Endothelial cell of umbilical vein (primary cell): ENCODE results near the gene ACAP2. TPM values are rescaled to one million over a fixed set of nuclear protein-coding genes. Genes with fewer than 3 reads are reported as not detected.

ENCODE experiments used
- BruUV-seq: library from RNA; stranded (reverse); fragments of 400-500 nt; replicated peaks from 2 replicates; lab custom pipeline; 2021; lab: Mats Ljungman, UMichigan
- CTCF ChIA-PET: fragments of 300-600, 350-600 bp; sonication (Branson Sonifier 250); formaldehyde crosslinking; loops from one replicate; lab custom pipeline; 2021; ENCODE audit warnings: antibody characterized with exemption, inconsistent platforms; lab: Charles Lee
- POLR2A ChIA-PET: fragments of 300-600, 350-600 bp; sonication (Branson Sonifier 250); formaldehyde crosslinking; loops from one replicate; lab custom pipeline; 2021; ENCODE audit warnings: antibody characterized with exemption, inconsistent platforms; lab: Charles Lee
- DNase-seq: peaks from one replicate; pipeline ENCODE4 v3.0.0-alpha.2; 2011; ENCODE audit warnings: low read depth, low spot score
- FAIRE-seq: peaks from 2 replicates; lab custom pipeline; 2011; peaks lifted over from hg19 to GRCh38; lab: Jason Lieb, UNC
- H2AFZ ChIP-seq: 2 replicates; pipeline ENCODE4 v1.6.0; 2012; ENCODE audit warnings: low read depth, low read length, control low read depth, inconsistent platforms
- H3K27ac ChIP-seq: 2 replicates; pipeline ENCODE4 v1.5.1; 2011; ENCODE audit warnings: low read depth, mild to moderate bottlenecking, control low read depth, low read length, moderate library complexity; ENCODE audit not compliant: insufficient read depth
- H3K27me3 ChIP-seq, 2 experiments: 2 replicates each; pipeline versions ENCODE4 v1.6.0 to v1.6.1; 2011; ENCODE audit warnings: low read length in 2 of 2, mixed read lengths in 1 of 2; ENCODE audit not compliant: control insufficient read depth in 2 of 2, insufficient read depth in 2 of 2
- H3K36me3 ChIP-seq, 2 experiments: 2 replicates in 1 of 2; 3 replicates in 1 of 2; pipeline ENCODE4 v1.5.1; 2011; ENCODE audit warnings: low read length in 2 of 2, mild to moderate bottlenecking in 1 of 2, moderate library complexity in 1 of 2; ENCODE audit not compliant: control insufficient read depth in 2 of 2, insufficient read depth in 2 of 2; ENCODE audit errors: extremely low read depth in 1 of 2
- H3K4me1 ChIP-seq: 3 replicates; pipeline ENCODE4 v1.5.1; 2011; ENCODE audit warnings: mild to moderate bottlenecking, low read length; ENCODE audit not compliant: control insufficient read depth, insufficient read depth; ENCODE audit errors: extremely low read depth
- H3K4me2 ChIP-seq: 2 replicates; pipeline ENCODE4 v1.6.1; 2011; ENCODE audit warnings: low read length, control low read depth, mixed read lengths; ENCODE audit not compliant: insufficient read depth
- H3K4me3 ChIP-seq, 3 experiments: fragments of 200-600 bp in 1 of 3; sonication (generic), shearing (Covaris generic) in 1 of 3; replicated peaks in 1 of 3; 2 replicates each; pipeline ENCODE4 v1.5.1; 2011 to 2016; ENCODE audit warnings: control low read depth in 3 of 3, low read length in 3 of 3, mild to moderate bottlenecking in 2 of 3, inconsistent platforms in 1 of 3, low read depth in 1 of 3, moderate library complexity in 1 of 3; ENCODE audit not compliant: insufficient read depth in 1 of 3
- H3K79me2 ChIP-seq: 2 replicates; pipeline ENCODE4 v1.6.0; 2012; ENCODE audit warnings: low read length, inconsistent platforms; ENCODE audit not compliant: control insufficient read depth, insufficient read depth
- H3K9ac ChIP-seq: replicated peaks from 2 replicates; pipeline ENCODE3; 2011; ENCODE audit warnings: low read length, control low read depth; ENCODE audit not compliant: insufficient read depth; ENCODE audit errors: extremely low read depth
- H3K9me1 ChIP-seq: replicated peaks from 3 replicates; pipeline ENCODE4 v1.6.0; 2011; ENCODE audit warnings: mild to moderate bottlenecking, low read length; ENCODE audit not compliant: control insufficient read depth, insufficient read depth; ENCODE audit errors: extremely low read depth
- H3K9me3 ChIP-seq: replicated peaks from 2 replicates; pipeline ENCODE4 v1.5.1; 2012; ENCODE audit warnings: low read length, inconsistent platforms; ENCODE audit not compliant: control insufficient read depth, insufficient read depth
- H4K20me1 ChIP-seq: replicated peaks from 2 replicates; pipeline ENCODE3; 2011; ENCODE audit warnings: mild to moderate bottlenecking, low read length; ENCODE audit not compliant: control insufficient read depth, insufficient read depth; ENCODE audit errors: extremely low read depth
- EZH2 ChIP-seq: IDR thresholded peaks from 2 replicates; pipeline ENCODE4 v1.6.1; 2012; ENCODE audit warnings: borderline replicate concordance, low read depth, mild to moderate bottlenecking, moderate library complexity, low read length, inconsistent platforms; ENCODE audit not compliant: severe bottlenecking
- FOS ChIP-seq: IDR thresholded peaks from 2 replicates; pipeline ENCODE4 v1.6.1; 2011; ENCODE audit warnings: mild to moderate bottlenecking, low read length, moderate library complexity, borderline replicate concordance; ENCODE audit not compliant: insufficient read depth
- GATA2 ChIP-seq: IDR thresholded peaks from 2 replicates; pipeline ENCODE4 v1.7.0; 2011; ENCODE audit warnings: low read depth, mild to moderate bottlenecking, moderate library complexity, mixed read lengths, low read length; ENCODE audit not compliant: insufficient read length, insufficient read depth
- JUN ChIP-seq: IDR thresholded peaks from 2 replicates; pipeline ENCODE4 v1.6.1; 2011; ENCODE audit warnings: borderline replicate concordance, low read depth; ENCODE audit not compliant: insufficient read length, insufficient read depth
- MYC ChIP-seq: IDR thresholded peaks from one replicate; pipeline ENCODE4 v1.6.1; 2011; ENCODE audit warnings: mild to moderate bottlenecking, low read depth, low read length
- POLR2A ChIP-seq: IDR thresholded peaks from 2 replicates; pipeline ENCODE4 v1.6.1; 2012; ENCODE audit warnings: low read depth, mild to moderate bottlenecking, control low read depth, low read length
- POLR2AphosphoS5 ChIP-seq: IDR thresholded peaks from 2 replicates; pipeline ENCODE4 v1.6.1; 2012; ENCODE audit warnings: low read depth, mild to moderate bottlenecking, control low read depth, low read length, moderate library complexity; ENCODE audit not compliant: insufficient read depth
- dilution Hi-C: fragments of 300-500 bp; cut with MboI; formaldehyde crosslinking; loops from one replicate; pipeline ENCODE4 v1.15.0; 2019; ENCODE audit warnings: low sequenced_read_pairs; ENCODE audit not compliant: extremely low pct_ligation_motif_present
- intact Hi-C: fragments of 100-400 bp; cut with micrococcal nuclease; formaldehyde crosslinking; loops from one replicate; pipeline ENCODE4 v1.10.0; 2022
- polyA plus RNA-seq, 4 experiments: library from polyadenylated mRNA; depleted of rRNA in 3 of 4; stranded (reverse) in 3 of 4; unstranded in 1 of 4; fragments of >200 nt; gene quantifications; 2 replicates each; pipeline versions ENCODE4 v1.2.1 to v1.2.3, GENCODE V29; 2011 to 2012; ENCODE audit warnings: missing spikeins in 1 of 4
- total RNA-seq: library from RNA; stranded (reverse); gene quantifications from 2 replicates; pipeline ENCODE4 v1.2.3, GENCODE V29; 2021
- TF ChIP-seq, protein P1 (sequence below): IDR thresholded peaks from 2 replicates; pipeline ENCODE4 v1.6.1; 2011; ENCODE audit not compliant: insufficient read depth, insufficient read length
- TF ChIP-seq, protein P2 (sequence below), 2 donors: IDR thresholded peaks; 1 replicate in 1 of 2; 2 replicates in 1 of 2; pipeline ENCODE4 v1.5.1; 2011; ENCODE audit warnings: low read length in 2 of 2, mild to moderate bottlenecking in 2 of 2, moderate library complexity in 2 of 2, control low read depth in 1 of 2, inconsistent platforms in 1 of 2, low read depth in 1 of 2; ENCODE audit not compliant: insufficient read depth in 1 of 2; ENCODE audit errors: extremely low read depth in 1 of 2

The ACAP2 gene
- total and polyA plus RNA-seq, 2 donors (not counting 3 experiments of a cell fraction or from before 2014, with no cell fraction given): 13.6 to 36.9 TPM

DNA sequence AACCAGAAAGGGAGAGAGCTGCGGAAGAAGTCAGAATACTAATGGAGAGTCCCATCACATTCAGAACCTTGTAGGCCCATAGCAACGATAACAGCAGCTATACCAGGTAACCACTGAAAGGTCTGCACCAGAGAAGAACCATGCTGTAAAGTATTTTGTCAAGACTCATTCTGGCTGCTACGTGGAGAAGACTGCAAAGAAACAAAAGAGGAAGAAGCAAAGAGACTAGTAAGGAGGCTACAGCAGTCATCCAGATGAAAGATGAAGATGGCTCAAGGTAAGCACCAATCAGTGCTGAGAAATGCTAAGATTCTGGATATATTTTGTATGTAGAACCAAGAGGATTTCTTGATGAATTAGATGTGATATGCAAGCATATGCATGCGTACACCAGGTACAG, 39.6 kb downstream of the ACAP2 start:
- ChIA-PET CTCF (no interaction called here), POLR2A (no interaction called here)
- TF ChIP-seq JUN (no peak), POLR2A (no peak), MYC (no peak)
- TF ChIP-seq, protein P1, sequence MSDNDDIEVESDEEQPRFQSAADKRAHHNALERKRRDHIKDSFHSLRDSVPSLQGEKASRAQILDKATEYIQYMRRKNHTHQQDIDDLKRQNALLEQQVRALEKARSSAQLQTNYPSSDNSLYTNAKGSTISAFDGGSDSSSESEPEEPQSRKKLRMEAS: no peak
- H3K27ac ChIP-seq: no peak overlapping the region
- DNase-seq (no peak), FAIRE-seq (no peak)
- no peak overlapping the region for H3K9ac ChIP-seq
- BruUV-seq: no TSS peak
- H3K4me1 ChIP-seq: peaks cover 5% of the 10 kb centered on the region
- intact Hi-C loops: no loop called here
- H3K36me3 ChIP-seq: no peaks in the 10 kb centered on the region
- dilution Hi-C loops: no loop called here
- H3K79me2 ChIP-seq: peaks cover 46% of the 10 kb centered on the region
- no peak overlapping the region for H3K4me2 ChIP-seq
- no peaks in the 10 kb centered on the region for H3K27me3 ChIP-seq
- H3K9me1 ChIP-seq: no peaks in the 10 kb centered on the region
- no peak overlapping the region for H3K4me3 ChIP-seq
- H3K9me3 ChIP-seq: no peaks in the 10 kb centered on the region
- H4K20me1 ChIP-seq: no peaks in the 10 kb centered on the region
- H2AFZ ChIP-seq: no peak overlapping the region

DNA sequence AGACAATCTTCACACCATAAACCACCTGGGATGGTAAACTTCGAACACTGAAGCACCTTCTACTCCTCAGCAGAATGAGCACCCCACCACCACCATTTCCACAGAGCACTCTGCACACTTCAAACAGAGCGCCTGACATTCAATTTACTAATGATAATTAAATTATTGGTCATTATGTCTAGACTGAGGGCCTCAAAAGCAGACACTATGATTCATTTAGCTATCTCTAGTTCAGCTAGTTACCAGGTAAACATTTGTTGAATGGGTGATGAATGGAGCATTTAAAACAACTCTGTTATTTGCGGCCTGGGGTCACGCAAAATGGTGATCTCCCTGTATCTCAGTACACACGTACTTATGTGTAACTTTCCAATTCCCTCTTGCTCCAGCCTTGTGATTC, 40.9 kb downstream of the ACAP2 start:
- H3K79me2 ChIP-seq: peaks cover 51% of the 10 kb centered on the region
- ChIA-PET CTCF (interaction anchor here (1.2 kb wide), 1 partner anchor 9 kb away, joined by 3 read pairs; no protein-coding TSS in a partner anchor), POLR2A (no interaction called here)
- no peak overlapping the region for H2AFZ ChIP-seq
- H3K4me2 ChIP-seq: no peak overlapping the region
- H3K4me1 ChIP-seq: peaks cover 5% of the 10 kb centered on the region
- H3K9me1 ChIP-seq: no peaks in the 10 kb centered on the region
- H4K20me1 ChIP-seq: no peaks in the 10 kb centered on the region
- no peak overlapping the region for H3K27ac ChIP-seq
- no peak overlapping the region for H3K9ac ChIP-seq
- TF ChIP-seq, protein P2, sequence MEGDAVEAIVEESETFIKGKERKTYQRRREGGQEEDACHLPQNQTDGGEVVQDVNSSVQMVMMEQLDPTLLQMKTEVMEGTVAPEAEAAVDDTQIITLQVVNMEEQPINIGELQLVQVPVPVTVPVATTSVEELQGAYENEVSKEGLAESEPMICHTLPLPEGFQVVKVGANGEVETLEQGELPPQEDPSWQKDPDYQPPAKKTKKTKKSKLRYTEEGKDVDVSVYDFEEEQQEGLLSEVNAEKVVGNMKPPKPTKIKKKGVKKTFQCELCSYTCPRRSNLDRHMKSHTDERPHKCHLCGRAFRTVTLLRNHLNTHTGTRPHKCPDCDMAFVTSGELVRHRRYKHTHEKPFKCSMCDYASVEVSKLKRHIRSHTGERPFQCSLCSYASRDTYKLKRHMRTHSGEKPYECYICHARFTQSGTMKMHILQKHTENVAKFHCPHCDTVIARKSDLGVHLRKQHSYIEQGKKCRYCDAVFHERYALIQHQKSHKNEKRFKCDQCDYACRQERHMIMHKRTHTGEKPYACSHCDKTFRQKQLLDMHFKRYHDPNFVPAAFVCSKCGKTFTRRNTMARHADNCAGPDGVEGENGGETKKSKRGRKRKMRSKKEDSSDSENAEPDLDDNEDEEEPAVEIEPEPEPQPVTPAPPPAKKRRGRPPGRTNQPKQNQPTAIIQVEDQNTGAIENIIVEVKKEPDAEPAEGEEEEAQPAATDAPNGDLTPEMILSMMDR (IDR thresholded peaks at IDR 0.05; ENCODE audit: extremely low read depth in 1 of 2, insufficient read depth in 1 of 2, low read depth in 1 of 2, low read length in 2 of 2): no peak
- no peak for TF ChIP-seq POLR2A
- no peak for TF ChIP-seq FOS
- TF ChIP-seq MYC: no peak
- no peak for TF ChIP-seq GATA2
- no peak for TF ChIP-seq JUN
- TF ChIP-seq EZH2: no peak
- TF ChIP-seq POLR2AphosphoS5: no peak
- TF ChIP-seq, protein P1: no peak
- BruUV-seq: no TSS peak
- H3K4me3 ChIP-seq: no peak overlapping the region
- dilution Hi-C loops (no loop called here), intact Hi-C loops (no loop called here)
- no peak for DNase-seq
- no peaks in the 10 kb centered on the region for H3K9me3 ChIP-seq
- no peaks in the 10 kb centered on the region for H3K36me3 ChIP-seq
- H3K27me3 ChIP-seq: no peaks in the 10 kb centered on the region
- FAIRE-seq: no peak
